ENCODE data around the gene VEGFC. TPM values are rescaled to one million over a fixed set of nuclear protein-coding genes. Genes with fewer than 3 reads are reported as not detected.

The VEGFC gene
- 17.1 TPM for polyA plus RNA-seq (ENCODE audit: insufficient read length)
- long read RNA-seq, donor 1, transcript VEGFC-202 (7 exons, 2,064 nt) = major isoform, 13 of 19 reads
- long read RNA-seq, donor 1, partial matches to known transcripts = 6 of 19 reads
- long read RNA-seq, donor 1, other reads (novel, unspliced or antisense) = 0 of 19 reads
- long read RNA-seq, donor 2, partial matches to known transcripts = 0 of 4 reads
- long read RNA-seq, donor 2, other reads (novel, unspliced or antisense) = 0 of 4 reads
- long read RNA-seq, donor 3, partial matches to known transcripts = 0 of 2 reads
- long read RNA-seq, donor 3, other reads (novel, unspliced or antisense) = 0 of 2 reads
- long read RNA-seq, donor 4 = 0 reads
- long read RNA-seq, donor 5, transcript VEGFC-202 (7 exons, 2,064 nt) = major isoform, 11 of 11 reads
- long read RNA-seq, donor 5, partial matches to known transcripts = 0 of 11 reads
- long read RNA-seq, donor 5, other reads (novel, unspliced or antisense) = 0 of 11 reads
- long read RNA-seq, donor 6, partial matches to known transcripts = 0 of 4 reads
- long read RNA-seq, donor 6, other reads (novel, unspliced or antisense) = 0 of 4 reads
- long read RNA-seq, donor 7, transcript VEGFC-202 (7 exons, 2,064 nt) = major isoform, 7 of 7 reads
- long read RNA-seq, donor 7, partial matches to known transcripts = 0 of 7 reads
- long read RNA-seq, donor 7, other reads (novel, unspliced or antisense) = 0 of 7 reads
- long read RNA-seq, donor 8, transcript VEGFC-202 (7 exons, 2,064 nt) = major isoform, 6 of 6 reads
- long read RNA-seq, donor 8, partial matches to known transcripts = 0 of 6 reads
- long read RNA-seq, donor 8, other reads (novel, unspliced or antisense) = 0 of 6 reads

DNA sequence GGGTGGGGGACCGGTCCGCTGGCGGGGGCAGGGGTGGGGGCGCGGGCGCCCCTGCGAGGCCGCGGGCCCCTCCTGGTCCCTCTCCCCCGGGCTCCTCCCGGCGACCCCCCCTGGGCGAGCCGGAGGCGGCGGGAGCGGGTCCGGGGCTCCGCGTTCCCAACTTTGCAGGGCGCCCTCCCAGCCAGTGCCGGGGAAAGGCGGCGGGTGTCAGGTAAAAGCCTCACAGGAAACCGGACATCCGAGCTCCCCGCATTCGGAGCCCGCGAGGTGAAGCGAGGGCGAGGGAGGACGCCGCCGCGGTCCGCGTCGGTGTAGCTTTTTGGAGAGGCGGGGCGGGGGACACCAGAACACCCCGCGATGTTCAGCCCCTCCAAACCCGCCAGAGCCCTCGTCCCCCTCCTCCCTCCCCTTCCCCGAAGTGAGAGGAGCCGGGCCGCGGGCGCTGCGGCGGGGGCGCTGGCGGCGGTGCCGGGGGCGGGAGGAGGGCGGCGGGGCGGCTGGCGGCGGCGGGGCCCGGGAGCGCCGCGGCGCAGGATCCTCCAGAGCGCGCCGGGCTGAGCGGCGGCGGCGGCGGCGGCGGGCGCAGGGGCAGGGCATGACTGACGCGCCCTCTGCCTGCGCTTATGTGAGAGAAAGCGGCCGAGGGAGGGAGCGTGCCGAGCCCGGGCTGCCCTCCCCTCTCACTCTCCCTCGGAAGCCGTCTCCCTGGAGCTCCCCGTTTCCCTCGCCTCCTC, at the start of gene VEGFC:
Gene VEGFC, minus strand, starts transcription at position 597 of the 734 bp plus-strand sequence. CDS start 611 bp downstream, outside the sequence.
- DNase-seq = peak; percentile 64

DNA sequence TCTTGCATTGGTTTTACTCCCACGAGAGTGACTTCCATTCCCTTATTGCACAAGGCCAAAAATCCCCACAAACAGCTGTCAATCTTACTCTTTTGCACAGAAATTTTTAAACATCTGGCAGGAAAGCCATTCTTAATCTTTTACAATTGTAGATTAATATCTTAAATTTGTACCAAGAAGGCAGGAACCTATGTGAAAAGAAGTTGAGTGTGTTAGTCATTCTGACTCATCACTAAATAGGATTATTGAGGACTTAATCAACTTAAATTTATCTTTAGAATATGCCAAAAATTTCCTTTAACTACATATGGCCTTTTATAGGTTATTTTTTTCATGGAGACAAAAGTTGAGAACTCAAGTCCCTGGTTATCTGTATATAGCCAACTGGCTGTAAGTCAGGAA, 49.0 kb upstream of the VEGFC start:
- DNase-seq = no peak

DNA sequence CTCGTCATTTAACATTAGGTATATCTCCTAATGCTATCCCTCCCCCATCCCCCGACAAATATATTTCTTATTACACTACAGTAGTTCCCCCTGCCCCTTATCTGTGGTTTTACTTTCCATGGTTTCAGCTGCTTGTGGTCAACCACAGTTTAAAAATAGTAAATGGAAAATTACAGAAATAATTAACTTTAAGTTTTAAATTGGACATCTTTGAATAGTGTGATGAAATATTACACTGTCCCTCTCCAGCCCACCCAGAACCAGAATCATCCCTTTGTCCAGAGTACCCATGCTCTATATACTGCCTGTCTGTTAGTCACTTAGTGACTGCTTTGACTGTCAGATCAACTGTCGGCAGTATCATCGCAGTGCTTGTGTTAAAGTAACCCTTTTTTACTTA, 47.4 kb upstream of the VEGFC start:
- no peak for DNase-seq

DNA sequence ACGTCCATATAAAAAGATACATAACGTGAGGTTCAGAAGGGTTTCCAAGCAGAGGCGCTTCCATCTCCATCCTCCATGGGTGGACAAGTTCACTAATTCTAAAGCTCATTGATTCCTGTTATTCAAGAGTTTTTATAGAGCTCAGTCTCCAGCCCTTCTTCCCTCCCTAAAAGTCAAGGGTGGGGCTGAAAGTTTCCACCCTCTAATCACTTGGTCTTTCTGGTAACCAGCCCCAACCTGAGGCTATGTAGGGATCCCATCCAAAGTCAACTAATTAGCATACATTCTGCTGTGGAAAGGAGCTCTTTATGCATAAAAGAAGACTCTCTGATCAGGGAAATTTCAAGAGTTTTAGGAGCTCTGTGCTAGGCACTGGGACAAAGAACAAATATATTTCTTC, 46.9 kb upstream of the VEGFC start:
- no peak for DNase-seq

GRCh38 chr4:176838601-176839433, 46.1 kb upstream of the VEGFC start:
- DNase-seq = peak; percentile 4

GRCh38 chr4:176837169-176837895, 44.6 kb upstream of the VEGFC start:
- no peak for DNase-seq

DNA sequence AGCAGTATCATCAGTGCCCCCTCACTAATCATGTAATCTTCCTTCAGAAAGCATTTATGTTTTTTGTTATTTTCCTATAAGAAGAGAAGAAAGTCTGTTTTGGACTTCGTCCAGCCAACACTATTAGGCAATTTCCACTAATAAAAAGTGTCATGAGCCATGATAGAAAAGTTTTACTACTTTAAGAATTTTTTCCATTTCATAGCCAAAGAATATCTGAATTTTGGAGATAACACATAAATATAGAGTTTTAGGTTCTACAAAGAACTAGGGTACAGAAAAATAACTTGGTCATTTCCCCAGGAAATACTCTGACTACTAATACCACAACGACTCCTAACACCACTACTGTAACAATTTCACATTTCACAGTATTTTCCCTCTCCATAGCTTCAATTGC, 41.8 kb upstream of the VEGFC start:
- DNase-seq = no peak

DNA sequence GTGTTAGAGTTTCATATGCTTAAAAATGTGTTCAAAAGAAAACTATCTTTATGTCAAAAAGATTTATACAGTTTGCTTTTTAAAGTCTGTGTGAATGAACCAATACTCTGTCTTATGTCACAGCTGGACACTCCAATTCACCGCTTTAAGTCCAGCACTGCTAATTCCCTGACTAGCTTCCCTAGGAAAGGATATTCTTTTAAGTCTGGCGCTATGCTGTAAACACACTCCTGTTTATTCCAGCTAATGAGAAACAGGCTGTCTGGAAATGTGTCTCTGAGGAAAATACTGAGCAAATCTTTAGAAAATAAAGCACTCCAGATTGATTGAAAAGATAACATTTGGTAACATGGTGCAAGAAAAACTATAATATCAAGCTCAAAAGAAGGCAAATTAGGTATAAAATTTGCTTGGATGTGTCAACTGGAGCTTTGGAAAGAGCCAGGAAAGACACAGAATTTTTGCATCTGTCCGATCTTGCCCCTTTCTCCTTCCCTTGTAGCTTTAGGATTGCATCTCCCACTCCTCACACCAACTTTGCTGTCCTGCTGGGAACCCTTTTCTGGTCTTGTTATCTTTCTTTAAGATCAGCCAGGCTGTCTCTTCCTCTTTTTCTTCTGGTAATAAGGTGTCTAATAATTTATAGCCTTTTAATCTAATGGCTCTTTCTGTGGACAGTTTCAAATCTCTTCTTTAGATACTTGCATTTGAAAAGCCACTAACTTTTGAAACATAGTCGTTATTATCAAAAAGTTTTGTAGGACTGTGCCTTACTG, 40.9 kb upstream of the VEGFC start:
- DNase-seq = no peak

GRCh38 chr4:176830971-176831370, 38.2 kb upstream of the VEGFC start:
- DNase-seq = no peak

GRCh38 chr4:176825586-176825985, 32.9 kb upstream of the VEGFC start:
- DNase-seq = no peak

- DNase-seq = no peak
Measured at GRCh38 chr4:176824645-176825366, 32.1 kb upstream of the VEGFC start.

- no peak for DNase-seq
Measured at GRCh38 chr4:176818531-176818930, 25.8 kb upstream of the VEGFC start.

GRCh38 chr4:176817204-176817603, 24.5 kb upstream of the VEGFC start:
- DNase-seq = no peak

- DNase-seq = no peak
Measured at GRCh38 chr4:176814770-176815169, 22.0 kb upstream of the VEGFC start.

- no peak for DNase-seq
Measured at GRCh38 chr4:176810481-176811249, 17.9 kb upstream of the VEGFC start.

- no peak for DNase-seq
Measured at GRCh38 chr4:176806778-176807375, 14.2 kb upstream of the VEGFC start.

DNA sequence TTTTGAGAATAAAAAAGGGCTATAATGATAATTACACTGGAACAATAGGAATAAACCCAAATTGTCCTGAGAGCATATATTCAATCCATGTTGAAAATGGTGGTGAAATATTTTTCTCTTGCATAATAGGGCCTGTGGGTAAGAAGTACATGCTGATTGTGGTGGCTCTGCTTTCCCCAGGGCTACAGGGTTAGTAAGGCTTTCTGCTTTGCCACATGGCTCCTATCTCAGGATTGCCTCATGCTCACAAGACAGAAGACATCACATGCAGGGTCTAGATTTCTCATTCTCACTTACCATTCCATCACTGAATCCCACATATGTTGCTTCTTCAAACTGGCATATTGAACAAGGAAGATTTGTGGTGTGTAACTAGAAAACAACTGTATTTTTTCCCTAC, 12.4 kb upstream of the VEGFC start:
- no peak for DNase-seq

DNA sequence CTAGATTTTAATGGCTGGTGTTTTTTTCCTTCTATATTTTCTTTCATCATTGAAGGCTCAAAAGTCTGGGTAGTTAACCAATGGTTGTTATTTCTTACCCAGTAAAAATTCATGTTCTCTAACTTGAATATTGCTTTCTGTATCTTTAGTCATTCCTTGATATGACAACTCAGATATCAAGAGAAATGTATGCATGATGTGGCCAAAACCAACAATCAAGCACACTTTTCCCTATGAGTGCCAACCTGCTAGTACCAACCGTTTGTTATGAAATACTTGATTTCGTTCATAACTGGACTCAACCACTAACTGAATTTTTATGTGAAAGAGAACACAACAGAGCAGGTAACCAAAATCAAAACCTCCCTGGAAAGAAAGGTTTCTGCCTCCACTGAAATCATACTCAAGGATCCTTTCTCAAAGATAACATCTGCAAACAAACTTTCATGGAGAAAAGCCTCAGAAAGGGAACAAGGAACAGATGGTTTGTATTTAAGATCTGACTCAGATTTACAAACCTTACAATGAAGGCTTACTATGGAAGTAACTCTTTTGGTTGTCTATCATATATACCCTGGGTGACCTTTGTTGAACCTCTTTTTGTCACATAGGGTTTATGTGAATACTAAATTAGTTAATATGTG, 8.3 kb upstream of the VEGFC start:
- DNase-seq = no peak
